Suprapubic skin (tissue), 4 donors: Measurements from ENCODE around the gene EIF2B1.

ENCODE experiments used
- CTCF ChIP-seq, 2 donors: fragments of 200-600 bp in 1 of 2; fragments of 450-650 bp in 1 of 2; sonication (generic) in 1 of 2; IDR thresholded peaks; one replicate each; pipeline ENCODE4 v1.5.1; 2016 to 2019; ENCODE audit warnings: antibody characterized with exemption in 2 of 2, mild to moderate bottlenecking in 1 of 2, moderate library complexity in 1 of 2
- EP300 ChIP-seq: sonication (generic); formaldehyde crosslinking; IDR thresholded peaks from one replicate; pipeline ENCODE4 v1.6.1; 2017; ENCODE audit warnings: antibody characterized with exemption
- POLR2A ChIP-seq, 2 donors: fragments of 450-650 bp; IDR thresholded peaks; one replicate each; pipeline ENCODE4 v1.6.1; 2017; ENCODE audit warnings: antibody characterized with exemption in 2 of 2, mild to moderate bottlenecking in 2 of 2, moderate library complexity in 2 of 2
- POLR2AphosphoS5 ChIP-seq, 3 donors: sonication (generic); formaldehyde crosslinking; IDR thresholded peaks; one replicate each; pipeline ENCODE4 v1.6.1; 2017; ENCODE audit warnings: antibody characterized with exemption in 3 of 3

- no peak for TF ChIP-seq POLR2AphosphoS5 (IDR thresholded peaks at IDR 0.05)
- TF ChIP-seq CTCF (IDR thresholded peaks at IDR 0.05) = no peak
- TF ChIP-seq POLR2A (IDR thresholded peaks at IDR 0.05) = no peak
- no peak for TF ChIP-seq EP300
These were observed 25.7 kb downstream of the EIF2B1 start for GRCh38 chr12:123607756-123608155.
